B cell (primary cell): ENCODE results near the gene XPA. TPM values are rescaled to one million over a fixed set of nuclear protein-coding genes. Genes with fewer than 3 reads are reported as not detected.
"Not testable (repeated sequence)": the region's sequence is repeated elsewhere in the genome, so short reads cannot be mapped to it uniquely, and the experiment has no call there.

Experiments used
- ATAC-seq: fragments of 200-7000 bp; cut with Tn5 transposase; one replicate; pipeline ENCODE4 v1.10.0; 2021; ENCODE audit warnings: low read depth, mild to moderate bottlenecking, moderate number of reproducible peaks, moderate library complexity
- CTCF ChIA-PET: fragments of 350-600 bp; sonication (Branson Sonifier 250); formaldehyde crosslinking; loops from one replicate; lab custom pipeline; 2021; ENCODE audit warnings: antibody characterized with exemption, inconsistent platforms; lab: Charles Lee
- POLR2A ChIA-PET: fragments of 350-600 bp; sonication (Branson Sonifier 250); formaldehyde crosslinking; loops from one replicate; lab custom pipeline; 2021; ENCODE audit warnings: antibody characterized with exemption; lab: Charles Lee
- DNase-seq: peaks from one replicate; pipeline ENCODE4 v3.0.0; 2013
- H2AFZ ChIP-seq: 2 replicates; pipeline ENCODE4 v1.6.1; 2012; ENCODE audit warnings: mild to moderate bottlenecking, low read depth, low read length; ENCODE audit not compliant: insufficient read depth, poor library complexity, severe bottlenecking
- H3K27ac ChIP-seq, 2 donors: 1 replicate in 1 of 2; 2 replicates in 1 of 2; pipeline ENCODE4 v1.5.1; 2012 to 2013; ENCODE audit warnings: low read length in 2 of 2, mild to moderate bottlenecking in 2 of 2, moderate library complexity in 1 of 2
- H3K27me3 ChIP-seq, 4 experiments: fragments of 200-600 bp in 1 of 4; sonication (generic) in 1 of 4; replicated peaks in 1 of 4; 1 replicate in 2 of 4; 2 replicates in 2 of 4; pipeline versions ENCODE4 v1.6.1 to v1.7.0; 2013 to 2016; ENCODE audit warnings: low read length in 3 of 4, mild to moderate bottlenecking in 2 of 4, mixed read lengths in 1 of 4, moderate library complexity in 1 of 4; ENCODE audit not compliant: insufficient read depth in 4 of 4, control insufficient read depth in 3 of 4; ENCODE audit errors: control extremely low read depth in 1 of 4
- H3K36me3 ChIP-seq, 2 experiments: replicated peaks in 1 of 2; 1 replicate in 1 of 2; 2 replicates in 1 of 2; pipeline versions ENCODE4 v1.6.1 to v1.7.1; 2013; ENCODE audit warnings: low read length in 1 of 2; ENCODE audit not compliant: insufficient read depth in 2 of 2, control insufficient read depth in 1 of 2; ENCODE audit errors: control extremely low read depth in 1 of 2, extremely low read depth in 1 of 2
- H3K4me1 ChIP-seq, 2 donors: fragments of 200-600 bp in 1 of 2; sonication (generic) in 1 of 2; 1 replicate in 1 of 2; 2 replicates in 1 of 2; pipeline versions ENCODE4 v1.5.1 to v1.6.1; 2013 to 2017; ENCODE audit warnings: low read length in 2 of 2; ENCODE audit not compliant: control insufficient read depth in 2 of 2, insufficient read depth in 2 of 2
- H3K4me2 ChIP-seq: replicated peaks from 2 replicates; pipeline ENCODE3; 2012; ENCODE audit warnings: mild to moderate bottlenecking, low read depth, low read length; ENCODE audit not compliant: poor library complexity, severe bottlenecking
- H3K4me3 ChIP-seq, 5 experiments: fragments of 200-600 bp in 1 of 5; sonication (generic) in 1 of 5; 1 replicate in 3 of 5; 2 replicates in 2 of 5; pipeline versions ENCODE4 v1.5.1 to v1.7.0; 2011 to 2016; ENCODE audit warnings: low read length in 4 of 5, mild to moderate bottlenecking in 4 of 5, low read depth in 2 of 5, control low read depth in 1 of 5, moderate library complexity in 1 of 5; ENCODE audit not compliant: insufficient read depth in 1 of 5; ENCODE audit errors: control extremely low read depth in 1 of 5, extremely low read depth in 1 of 5
- H3K79me2 ChIP-seq: fragments of 200-600 bp; sonication (generic); one replicate; pipeline ENCODE4 v1.6.0; 2016; ENCODE audit warnings: low read length; ENCODE audit not compliant: control insufficient read depth, insufficient read depth
- H3K9ac ChIP-seq: fragments of 200-600 bp; sonication (generic); 2 replicates; pipeline ENCODE4 v1.6.1; 2017; ENCODE audit warnings: mild to moderate bottlenecking, low read length, moderate library complexity
- H3K9me3 ChIP-seq, 3 donors: one replicate each; pipeline versions ENCODE4 v1.6.1 to v1.7.1; 2013; ENCODE audit warnings: low read length in 2 of 3; ENCODE audit not compliant: control insufficient read depth in 2 of 3, insufficient read depth in 1 of 3; ENCODE audit errors: control extremely low read depth in 1 of 3
- H4K20me1 ChIP-seq: 2 replicates; pipeline ENCODE4 v1.6.0; 2012; ENCODE audit warnings: mild to moderate bottlenecking, low read length; ENCODE audit not compliant: insufficient read depth, control insufficient read depth, poor library complexity, severe bottlenecking
- H3K27ac Mint-ChIP-seq: one replicate; pipeline ENCODE4 v1.8.0; 2021; ENCODE audit warnings: mixed read lengths
- H3K27me3 Mint-ChIP-seq: one replicate; pipeline ENCODE4 v1.8.0; 2021; ENCODE audit warnings: mixed read lengths
- H3K4me1 Mint-ChIP-seq: one replicate; pipeline ENCODE4 v1.8.0; 2021; ENCODE audit warnings: mixed read lengths
- H3K4me3 Mint-ChIP-seq: one replicate; pipeline ENCODE4 v1.8.0; 2021; ENCODE audit warnings: mixed read lengths
- H3K9me3 Mint-ChIP-seq: one replicate; pipeline ENCODE4 v1.8.0; 2022; ENCODE audit warnings: mixed read lengths; ENCODE audit not compliant: insufficient read depth
- EZH2 ChIP-seq: IDR thresholded peaks from 2 replicates; pipeline ENCODE4 v1.6.1; 2012; ENCODE audit warnings: borderline replicate concordance, low read depth, mild to moderate bottlenecking, moderate library complexity, low read length; ENCODE audit not compliant: insufficient read depth, poor library complexity, severe bottlenecking
- WGBS: methylation state at CpG from one replicate; pipeline ENCODE4 v1.1.5; 2013; ENCODE audit warnings: missing lambda C conversion rate; ENCODE audit not compliant: insufficient coverage; 5-methylcytosine and 5-hydroxymethylcytosine counted together
- intact Hi-C: fragments of 100-400 bp; cut with micrococcal nuclease; formaldehyde crosslinking; loops from one replicate; pipeline ENCODE4 v1.10.0; 2022
- polyA plus RNA-seq: library from polyadenylated mRNA; depleted of rRNA; stranded (reverse); fragments of >200 nt; gene quantifications from 2 replicates; pipeline ENCODE4 v1.2.3, GENCODE V29; 2012
- total RNA-seq, 2 donors: library from RNA; stranded (reverse); fragments of 120-200 nt in 1 of 2; gene quantifications; 1 replicate in 1 of 2; 2 replicates in 1 of 2; pipeline versions ENCODE4 v1.2.3 to v1.2.4, GENCODE V29; 2013 to 2022
- TF ChIP-seq, protein P1 (sequence below): fragments of 200-600 bp; IDR thresholded peaks from one replicate; pipeline ENCODE4 v1.8.0; 2022; ENCODE audit warnings: antibody characterized with exemption, mild to moderate bottlenecking

XPA gene
- total and polyA plus RNA-seq, 2 donors (not counting 1 experiment from before 2014, with no cell fraction given), result 3.8 to 21.3 TPM

DNA sequence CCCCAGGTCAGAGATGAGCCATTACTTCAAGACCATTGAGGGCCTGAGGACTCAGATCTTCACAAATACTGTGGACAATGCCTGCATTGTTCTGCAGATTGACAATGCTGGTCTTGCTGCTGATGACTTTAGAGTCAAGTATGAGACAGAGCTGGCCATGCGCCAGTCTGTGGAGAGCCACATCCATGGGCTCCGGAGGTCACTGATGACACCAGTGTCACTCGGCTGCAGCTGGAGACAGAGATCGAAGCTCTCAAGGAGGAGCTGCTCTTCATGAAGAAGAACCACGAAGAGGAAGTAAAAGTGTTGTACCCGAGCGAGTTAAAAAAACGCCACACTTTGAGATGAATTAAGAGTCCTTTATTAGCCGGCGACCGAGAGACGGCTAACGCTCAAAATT, 2.1 kb upstream of the XPA start:
- H3K4me1 ChIP-seq, result peaks cover 30 to 40% of the 10 kb centered on the region in 2 donors
- Mint-ChIP-seq H3K4me1 (peaks cover 50% of the 10 kb centered on the region), H3K4me3 (peak overlapping the region; percentile 81), H3K27ac (peak overlapping the region; percentile 85)
- H3K9me3 Mint-ChIP-seq, H3K27me3 Mint-ChIP-seq, H3K27ac ChIP-seq, H4K20me1 ChIP-seq, ATAC-seq, H3K36me3 ChIP-seq, H3K9me3 ChIP-seq, H3K9ac ChIP-seq, H3K4me3 ChIP-seq, POLR2A ChIA-PET, H3K27me3 ChIP-seq: not testable (repeated sequence)
- peak overlapping the region; percentile 34 for H3K4me2 ChIP-seq
- 30% methylated on average over 13 of the region's 13 CpGs for WGBS
- peak overlapping the region; percentile 64 for H2AFZ ChIP-seq
- intact Hi-C loops, result loop anchor here (5.0 to 10.0 kb wide), 4 partner anchors 203 to 1282 kb away; partner anchors contain the start of genes ANP32B and ZNF367
- CTCF ChIA-PET, result interaction anchor here (1.2 kb wide), 1 partner anchor 225 kb away, joined by 3 read pairs; no protein-coding TSS in a partner anchor
- peaks cover 39% of the 10 kb centered on the region for H3K79me2 ChIP-seq
- DNase-seq, result peak; percentile 46

GRCh38 chr9:97698865-97699264, 1.7 kb upstream of the XPA start:
- DNase-seq (peak; percentile 25), ATAC-seq (no peak)
- Histone ChIP-seq H3K9me3 (peaks cover 0 to 3% (median 1%) of the 10 kb centered on the region in 3 donors), H3K36me3 (no peaks in the 10 kb centered on the region), H3K4me1 (peaks cover 30 to 40% of the 10 kb centered on the region in 2 donors), H3K27me3 (no peaks in the 10 kb centered on the region), H3K79me2 (peaks cover 41% of the 10 kb centered on the region), H3K4me2 (peak overlapping the region; percentile 34), H2AFZ (peak overlapping the region; percentile 64), H3K9ac (no peak overlapping the region), H3K27ac (no peak overlapping the region), H3K4me3 (no peak overlapping the region), H4K20me1 (no peaks in the 10 kb centered on the region)
- TF ChIP-seq, protein P1, sequence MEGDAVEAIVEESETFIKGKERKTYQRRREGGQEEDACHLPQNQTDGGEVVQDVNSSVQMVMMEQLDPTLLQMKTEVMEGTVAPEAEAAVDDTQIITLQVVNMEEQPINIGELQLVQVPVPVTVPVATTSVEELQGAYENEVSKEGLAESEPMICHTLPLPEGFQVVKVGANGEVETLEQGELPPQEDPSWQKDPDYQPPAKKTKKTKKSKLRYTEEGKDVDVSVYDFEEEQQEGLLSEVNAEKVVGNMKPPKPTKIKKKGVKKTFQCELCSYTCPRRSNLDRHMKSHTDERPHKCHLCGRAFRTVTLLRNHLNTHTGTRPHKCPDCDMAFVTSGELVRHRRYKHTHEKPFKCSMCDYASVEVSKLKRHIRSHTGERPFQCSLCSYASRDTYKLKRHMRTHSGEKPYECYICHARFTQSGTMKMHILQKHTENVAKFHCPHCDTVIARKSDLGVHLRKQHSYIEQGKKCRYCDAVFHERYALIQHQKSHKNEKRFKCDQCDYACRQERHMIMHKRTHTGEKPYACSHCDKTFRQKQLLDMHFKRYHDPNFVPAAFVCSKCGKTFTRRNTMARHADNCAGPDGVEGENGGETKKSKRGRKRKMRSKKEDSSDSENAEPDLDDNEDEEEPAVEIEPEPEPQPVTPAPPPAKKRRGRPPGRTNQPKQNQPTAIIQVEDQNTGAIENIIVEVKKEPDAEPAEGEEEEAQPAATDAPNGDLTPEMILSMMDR, result no peak
- TF ChIP-seq EZH2, result no peak
- H3K27me3 Mint-ChIP-seq, result peaks cover 7% of the 10 kb centered on the region
- CTCF ChIA-PET, result interaction anchor here (0.6 to 1.2 kb wide), 2 partner anchors 225 to 236 kb away, joined by 3 to 4 read pairs; no protein-coding TSS in a partner anchor
- no peak overlapping the region for H3K4me3 Mint-ChIP-seq
- intact Hi-C loops, result loop anchor here (5.0 to 10.0 kb wide), 4 partner anchors 203 to 1282 kb away; partner anchors contain the start of genes ANP32B and ZNF367
- peaks cover 53% of the 10 kb centered on the region for H3K4me1 Mint-ChIP-seq
- H3K9me3 Mint-ChIP-seq, result no peaks in the 10 kb centered on the region
- WGBS, result 93% methylated on average over 14 of the region's 14 CpGs
- POLR2A ChIA-PET, result no interaction called here
- no peak overlapping the region for H3K27ac Mint-ChIP-seq
